ENCODE measurements around the gene CD82.
A peak's percentile ranks its signal among the peaks of the same experiment; 100 is the strongest.

The CD82 gene

GRCh38 chr11:44615913-44616791, 50.7 kb downstream of the CD82 start:
- Histone ChIP-seq H3K27me3 (ENCODE audit: control insufficient read depth, insufficient read depth, low read length, poor library complexity, severe bottlenecking) (no peaks in the 10 kb centered on the region), H3K36me3 (ENCODE audit: control insufficient read depth, insufficient read depth, low read length) (no peaks in the 10 kb centered on the region), H3K4me1 (ENCODE audit: control insufficient read depth, insufficient read depth, low read length) (peaks cover 8% of the 10 kb centered on the region), H3K4me3 (ENCODE audit: insufficient read depth, low read depth, low read length) (no peak overlapping the region), H3K27ac (ENCODE audit: insufficient read depth, low read depth, low read length, poor library complexity, severe bottlenecking) (no peak overlapping the region), H3K9me3 (ENCODE audit: control insufficient read depth, low read length) (no peaks in the 10 kb centered on the region)
- WGBS, 2 experiments = 92 to 94% methylated on average over 14 of the region's 14 CpGs

DNA sequence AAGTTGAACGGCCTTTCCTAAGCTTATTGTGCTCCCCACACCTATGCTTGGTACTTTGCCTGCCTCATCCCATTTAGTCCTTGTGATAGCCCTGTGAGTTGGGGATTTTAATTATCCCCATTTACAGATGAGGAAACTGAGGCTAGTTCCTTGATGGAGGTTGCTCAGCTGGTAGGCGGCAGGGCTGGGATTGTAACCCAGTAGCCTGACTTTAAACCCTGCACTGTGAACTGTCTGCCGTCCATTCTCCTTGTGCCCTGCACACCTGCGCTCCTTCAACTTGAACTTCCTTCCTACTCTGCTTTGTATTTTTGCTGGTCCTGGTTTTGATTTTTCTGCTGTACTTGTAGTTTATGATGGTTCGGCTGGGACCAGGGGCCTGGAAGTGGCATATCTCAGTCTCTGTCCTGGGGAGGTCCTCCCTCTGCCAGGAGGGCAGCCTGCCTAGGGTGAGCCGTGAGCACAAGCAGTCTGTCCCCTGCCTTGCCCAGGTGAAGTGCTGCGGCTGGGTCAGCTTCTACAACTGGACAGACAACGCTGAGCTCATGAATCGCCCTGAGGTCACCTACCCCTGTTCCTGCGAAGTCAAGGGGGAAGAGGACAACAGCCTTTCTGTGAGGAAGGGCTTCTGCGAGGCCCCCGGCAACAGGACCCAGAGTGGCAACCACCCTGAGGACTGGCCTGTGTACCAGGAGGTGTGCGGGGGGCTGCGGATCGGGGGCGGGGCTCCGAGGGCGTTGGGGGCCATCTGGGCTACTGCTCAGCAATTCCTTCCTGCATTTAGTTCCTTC, 52.4 kb downstream of the CD82 start:
- Histone ChIP-seq H3K4me1 (ENCODE audit: control insufficient read depth, insufficient read depth, low read length) (peaks cover 8% of the 10 kb centered on the region), H3K4me3 (ENCODE audit: insufficient read depth, low read depth, low read length) (no peak overlapping the region), H3K9me3 (ENCODE audit: control insufficient read depth, low read length) (no peaks in the 10 kb centered on the region), H3K36me3 (ENCODE audit: control insufficient read depth, insufficient read depth, low read length) (no peaks in the 10 kb centered on the region), H3K27ac (ENCODE audit: insufficient read depth, low read depth, low read length, poor library complexity, severe bottlenecking) (no peak overlapping the region), H3K27me3 (ENCODE audit: control insufficient read depth, insufficient read depth, low read length, poor library complexity, severe bottlenecking) (no peaks in the 10 kb centered on the region)
- 89 to 92% methylated on average over 18 of the region's 18 CpGs for WGBS, 2 experiments

GRCh38 chr11:44618561-44619425, 53.3 kb downstream of the CD82 start:
- no peaks in the 10 kb centered on the region for H3K27me3 ChIP-seq (ENCODE audit: control insufficient read depth, insufficient read depth, low read length, poor library complexity, severe bottlenecking)
- H3K36me3 ChIP-seq (ENCODE audit: control insufficient read depth, insufficient read depth, low read length) = no peaks in the 10 kb centered on the region
- no peak overlapping the region for H3K27ac ChIP-seq (ENCODE audit: insufficient read depth, low read depth, low read length, poor library complexity, severe bottlenecking)
- peaks cover 8% of the 10 kb centered on the region for H3K4me1 ChIP-seq (ENCODE audit: control insufficient read depth, insufficient read depth, low read length)
- H3K9me3 ChIP-seq (ENCODE audit: control insufficient read depth, low read length) = no peaks in the 10 kb centered on the region
- no peak overlapping the region for H3K4me3 ChIP-seq (ENCODE audit: insufficient read depth, low read depth, low read length)
- WGBS, 2 experiments = 94% methylated on average over 22 of the region's 22 CpGs

- no peaks in the 10 kb centered on the region for H3K36me3 ChIP-seq (ENCODE audit: control insufficient read depth, insufficient read depth, low read length)
- H3K4me1 ChIP-seq (ENCODE audit: control insufficient read depth, insufficient read depth, low read length) = peaks cover 4% of the 10 kb centered on the region
- H3K9me3 ChIP-seq (ENCODE audit: control insufficient read depth, low read length) = no peaks in the 10 kb centered on the region
- 87 to 89% methylated on average over 5 of the region's 5 CpGs for WGBS, 2 experiments
- H3K4me3 ChIP-seq (ENCODE audit: insufficient read depth, low read depth, low read length) = no peak overlapping the region
- H3K27me3 ChIP-seq (ENCODE audit: control insufficient read depth, insufficient read depth, low read length, poor library complexity, severe bottlenecking) = no peaks in the 10 kb centered on the region
- H3K27ac ChIP-seq (ENCODE audit: insufficient read depth, low read depth, low read length, poor library complexity, severe bottlenecking) = no peak overlapping the region
These were observed 54.9 kb downstream of the CD82 start for GRCh38 chr11:44620328-44620725.

DNA sequence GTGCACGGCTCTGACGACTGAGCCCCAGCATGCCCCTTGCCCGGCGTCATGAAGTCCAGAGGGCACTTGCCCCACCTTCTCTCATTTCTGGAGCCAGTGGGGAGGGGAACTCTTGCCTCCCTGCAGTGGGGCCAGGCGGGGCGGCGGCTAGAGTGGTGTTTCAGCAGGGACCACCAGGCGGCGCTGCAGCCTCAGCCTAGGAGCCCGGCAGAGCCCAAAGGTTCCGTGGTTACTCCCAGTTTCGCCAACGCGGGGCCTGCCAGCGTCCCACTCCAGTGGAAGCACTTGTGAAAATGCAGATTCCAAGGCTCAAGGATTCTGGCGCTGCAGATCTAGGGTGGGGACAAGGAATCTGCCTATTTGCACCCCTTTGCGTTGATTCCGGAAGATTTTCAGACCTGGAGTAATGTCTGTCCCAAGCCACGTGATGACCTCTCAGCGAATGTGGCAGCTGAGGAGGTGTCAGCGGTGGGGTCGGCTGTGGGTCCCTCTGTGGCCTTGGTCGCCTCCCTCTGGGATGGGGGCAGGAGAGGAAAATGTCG, 55.7 kb downstream of the CD82 start:
- H3K9me3 ChIP-seq (ENCODE audit: control insufficient read depth, low read length) = no peaks in the 10 kb centered on the region
- WGBS, 2 experiments = 14 to 15% methylated on average over 24 of the region's 24 CpGs
- H3K36me3 ChIP-seq (ENCODE audit: control insufficient read depth, insufficient read depth, low read length) = no peaks in the 10 kb centered on the region
- peak overlapping the region; percentile 9 for H3K4me3 ChIP-seq (ENCODE audit: insufficient read depth, low read depth, low read length)
- no peaks in the 10 kb centered on the region for H3K27me3 ChIP-seq (ENCODE audit: control insufficient read depth, insufficient read depth, low read length, poor library complexity, severe bottlenecking)
- no peak overlapping the region for H3K27ac ChIP-seq (ENCODE audit: insufficient read depth, low read depth, low read length, poor library complexity, severe bottlenecking)
- H3K4me1 ChIP-seq (ENCODE audit: control insufficient read depth, insufficient read depth, low read length) = peaks cover 3% of the 10 kb centered on the region

DNA sequence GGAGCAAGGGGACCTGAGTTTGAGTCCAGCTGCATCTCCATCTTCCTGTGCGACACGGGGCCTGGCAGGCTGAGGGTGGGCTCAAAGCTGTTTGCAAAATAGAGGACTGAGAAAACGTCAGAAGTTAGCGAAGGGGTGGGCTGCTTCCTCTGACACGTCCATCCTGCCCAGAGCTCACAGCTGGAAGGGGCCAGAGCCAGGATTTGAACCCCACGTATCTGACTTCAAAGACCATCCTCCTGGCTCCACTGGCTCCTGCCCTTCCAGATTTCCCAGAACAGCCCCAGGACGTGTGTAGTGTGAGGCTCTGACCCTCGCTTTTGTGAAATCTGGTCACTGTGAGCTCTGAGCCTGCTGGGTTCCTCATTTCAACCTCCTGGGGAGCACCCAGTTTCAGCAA, 56.3 kb downstream of the CD82 start:
- Histone ChIP-seq H3K9me3 (ENCODE audit: control insufficient read depth, low read length) (no peaks in the 10 kb centered on the region), H3K4me3 (ENCODE audit: insufficient read depth, low read depth, low read length) (no peak overlapping the region), H3K27me3 (ENCODE audit: control insufficient read depth, insufficient read depth, low read length, poor library complexity, severe bottlenecking) (no peaks in the 10 kb centered on the region), H3K27ac (ENCODE audit: insufficient read depth, low read depth, low read length, poor library complexity, severe bottlenecking) (no peak overlapping the region), H3K4me1 (ENCODE audit: control insufficient read depth, insufficient read depth, low read length) (peaks cover 3% of the 10 kb centered on the region), H3K36me3 (ENCODE audit: control insufficient read depth, insufficient read depth, low read length) (no peaks in the 10 kb centered on the region)
- WGBS, 2 experiments = 71 to 73% methylated on average over 8 of the region's 8 CpGs

DNA sequence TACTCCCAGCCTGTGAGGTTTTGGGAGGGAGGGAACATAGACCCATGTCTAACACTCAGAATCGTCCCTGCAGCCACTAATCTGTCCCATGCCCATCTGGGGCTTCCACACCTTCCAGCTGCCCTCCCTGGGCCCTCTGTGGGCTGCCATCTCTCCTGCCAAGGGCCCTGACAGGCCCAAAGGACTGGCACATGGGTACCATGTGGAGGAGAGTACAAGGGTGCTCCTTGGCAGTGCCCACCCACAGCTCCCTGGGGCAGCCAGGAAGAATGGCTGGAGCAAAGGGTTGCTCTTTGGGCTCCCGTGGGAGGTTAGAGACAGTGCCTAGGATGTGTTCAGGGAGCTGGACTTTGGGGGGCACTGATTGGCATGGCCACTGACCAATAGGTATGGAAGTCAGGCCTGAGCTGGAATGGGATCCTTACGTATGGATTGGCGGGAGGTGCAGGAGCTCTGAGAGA, 56.8 kb downstream of the CD82 start:
- peaks cover 3% of the 10 kb centered on the region for H3K4me1 ChIP-seq (ENCODE audit: control insufficient read depth, insufficient read depth, low read length)
- no peak overlapping the region for H3K4me3 ChIP-seq (ENCODE audit: insufficient read depth, low read depth, low read length)
- no peaks in the 10 kb centered on the region for H3K9me3 ChIP-seq (ENCODE audit: control insufficient read depth, low read length)
- no peaks in the 10 kb centered on the region for H3K36me3 ChIP-seq (ENCODE audit: control insufficient read depth, insufficient read depth, low read length)
- no peaks in the 10 kb centered on the region for H3K27me3 ChIP-seq (ENCODE audit: control insufficient read depth, insufficient read depth, low read length, poor library complexity, severe bottlenecking)
- no peak overlapping the region for H3K27ac ChIP-seq (ENCODE audit: insufficient read depth, low read depth, low read length, poor library complexity, severe bottlenecking)
- 91 to 93% methylated on average over 4 of the region's 4 CpGs for WGBS, 2 experiments

- H3K36me3 ChIP-seq (ENCODE audit: control insufficient read depth, insufficient read depth, low read length) = no peaks in the 10 kb centered on the region
- H3K4me3 ChIP-seq (ENCODE audit: insufficient read depth, low read depth, low read length) = no peak overlapping the region
- 88 to 89% methylated on average over 11 of the region's 11 CpGs for WGBS, 2 experiments
- no peaks in the 10 kb centered on the region for H3K27me3 ChIP-seq (ENCODE audit: control insufficient read depth, insufficient read depth, low read length, poor library complexity, severe bottlenecking)
- no peak overlapping the region for H3K27ac ChIP-seq (ENCODE audit: insufficient read depth, low read depth, low read length, poor library complexity, severe bottlenecking)
- H3K4me1 ChIP-seq (ENCODE audit: control insufficient read depth, insufficient read depth, low read length) = peaks cover 6% of the 10 kb centered on the region
- no peaks in the 10 kb centered on the region for H3K9me3 ChIP-seq (ENCODE audit: control insufficient read depth, low read length)
These were observed 57.3 kb downstream of the CD82 start for GRCh38 chr11:44622721-44623258.

- Histone ChIP-seq H3K27ac (ENCODE audit: insufficient read depth, low read depth, low read length, poor library complexity, severe bottlenecking) (no peak overlapping the region), H3K4me3 (ENCODE audit: insufficient read depth, low read depth, low read length) (no peak overlapping the region), H3K4me1 (ENCODE audit: control insufficient read depth, insufficient read depth, low read length) (peaks cover 10% of the 10 kb centered on the region), H3K9me3 (ENCODE audit: control insufficient read depth, low read length) (no peaks in the 10 kb centered on the region), H3K27me3 (ENCODE audit: control insufficient read depth, insufficient read depth, low read length, poor library complexity, severe bottlenecking) (no peaks in the 10 kb centered on the region), H3K36me3 (ENCODE audit: control insufficient read depth, insufficient read depth, low read length) (no peaks in the 10 kb centered on the region)
- WGBS, 2 experiments = 87 to 91% methylated on average over 10 of the region's 10 CpGs
These were observed 57.9 kb downstream of the CD82 start for GRCh38 chr11:44623341-44623730.
